ENCODE measurements around the gene TMEM131.

- TF ChIP-seq POLR2AphosphoS5 (IDR thresholded peaks at IDR 0.05; ENCODE audit: insufficient read depth in 1 of 2, low read depth in 1 of 2), result no peak
- TF ChIP-seq CTCF (IDR thresholded peaks at IDR 0.05), result no peak
Observed at GRCh38 chr2:97722227-97722626, 273.5 kb downstream of the TMEM131 start.

Data from vagina (tissue), 2 donors.